ENCODE measurements around the gene FBXO48.

FBXO48 gene

DNA sequence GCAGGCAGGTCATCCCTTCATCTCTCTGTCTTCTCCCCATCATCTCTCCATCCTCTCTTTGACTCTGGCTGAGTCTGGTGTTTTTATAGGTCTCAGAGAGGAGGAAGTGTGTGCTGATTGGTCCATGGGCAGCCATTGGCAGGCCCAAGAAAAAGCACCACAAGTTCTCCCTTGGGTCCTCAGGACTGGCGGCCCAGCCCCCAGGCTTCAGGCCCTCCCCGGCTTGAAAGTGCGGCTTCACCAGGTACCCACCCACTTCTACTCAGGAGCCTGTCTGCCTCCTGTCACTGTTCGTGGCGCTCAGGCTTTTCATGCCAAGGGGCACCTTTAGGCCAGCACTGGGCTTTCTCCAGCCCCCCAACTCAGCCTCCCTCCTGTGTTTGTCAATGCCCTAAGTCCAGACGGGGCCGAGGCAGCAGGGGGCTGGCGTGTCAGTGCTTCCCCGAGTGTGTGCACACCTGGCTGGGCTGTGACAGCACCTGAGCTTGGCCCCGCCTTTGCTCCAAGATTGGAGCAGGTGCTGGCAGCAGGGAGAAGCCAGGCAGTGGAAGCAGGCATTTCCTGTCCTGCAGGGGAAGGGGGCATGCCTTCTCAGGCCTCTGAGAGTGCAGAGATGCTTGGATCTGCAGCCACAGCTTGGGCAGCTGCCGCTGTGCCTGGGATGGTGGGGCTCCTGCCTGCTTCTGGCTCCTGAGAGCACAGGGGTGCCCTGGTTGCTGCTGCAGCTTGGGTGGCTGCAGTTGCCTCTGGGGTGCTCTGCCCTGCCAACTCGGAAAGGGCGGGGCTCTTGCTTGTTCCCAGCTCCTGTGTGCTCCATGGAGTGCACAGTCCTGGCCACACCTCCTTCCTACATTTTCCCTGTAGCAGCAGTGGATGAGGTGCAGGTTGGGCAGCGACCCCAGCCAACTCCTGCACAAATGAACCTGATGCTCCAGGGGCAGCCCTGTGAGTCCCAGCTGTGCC is 34.1 kb downstream of the FBXO48 start:
- no peaks in the 10 kb centered on the region for H3K36me3 ChIP-seq (ENCODE audit: control insufficient read depth in 1 of 2, insufficient read depth in 2 of 2, low read length in 2 of 2)
- H3K4me3 ChIP-seq (ENCODE audit: low read depth in 1 of 2, low read length in 2 of 2) = no peak overlapping the region
- H3K27ac ChIP-seq (ENCODE audit: low read length) = no peak overlapping the region
- no peaks in the 10 kb centered on the region for H3K9me3 ChIP-seq (ENCODE audit: control insufficient read depth in 1 of 2, low read length in 2 of 2)
- peaks cover 0 to 4% of the 10 kb centered on the region in 2 donors for H3K4me1 ChIP-seq (ENCODE audit: control insufficient read depth in 1 of 2, insufficient read depth in 2 of 2, low read length in 2 of 2)
- no peaks in the 10 kb centered on the region for H3K27me3 ChIP-seq (ENCODE audit: low read depth, low read length)

DNA sequence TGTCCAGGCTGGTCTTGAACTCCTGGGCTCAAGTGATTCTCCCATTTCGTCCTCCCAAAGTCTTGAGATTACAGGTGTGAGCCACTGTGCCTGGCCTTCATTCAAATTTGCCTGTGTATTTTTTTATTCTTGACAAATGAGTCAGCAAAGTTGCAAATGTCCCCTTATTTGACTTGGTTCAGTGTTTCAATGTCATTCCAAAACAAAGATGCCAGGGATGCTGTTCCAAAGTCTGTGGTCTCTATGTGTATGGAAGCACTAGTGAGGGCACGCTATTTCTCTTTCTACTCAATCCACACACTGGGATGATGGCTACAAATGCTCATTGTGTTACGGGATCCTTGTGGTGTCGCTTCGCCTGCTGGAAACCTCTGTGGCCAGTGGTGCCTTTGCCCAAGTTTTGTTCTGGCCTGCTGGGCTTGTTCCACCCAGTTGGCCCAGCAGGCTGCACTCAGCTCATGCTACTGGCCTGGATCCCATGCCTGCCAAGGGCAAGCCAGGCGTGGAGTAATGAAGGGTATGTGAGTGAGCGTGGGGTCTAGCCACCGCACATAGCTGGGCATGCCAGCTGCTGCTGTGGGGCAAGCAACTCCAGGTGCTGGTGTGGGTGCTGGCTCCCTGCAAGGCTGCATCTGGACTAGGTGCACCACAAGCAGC is 35.6 kb downstream of the FBXO48 start:
- Histone ChIP-seq H3K27me3 (ENCODE audit: low read depth, low read length) (no peaks in the 10 kb centered on the region), H3K36me3 (ENCODE audit: control insufficient read depth in 1 of 2, insufficient read depth in 2 of 2, low read length in 2 of 2) (no peaks in the 10 kb centered on the region), H3K27ac (ENCODE audit: low read length) (no peak overlapping the region), H3K4me3 (ENCODE audit: low read depth in 1 of 2, low read length in 2 of 2) (no peak overlapping the region), H3K9me3 (ENCODE audit: control insufficient read depth in 1 of 2, low read length in 2 of 2) (no peaks in the 10 kb centered on the region), H3K4me1 (ENCODE audit: control insufficient read depth in 1 of 2, insufficient read depth in 2 of 2, low read length in 2 of 2) (peaks cover 0 to 7% of the 10 kb centered on the region in 2 donors)

DNA sequence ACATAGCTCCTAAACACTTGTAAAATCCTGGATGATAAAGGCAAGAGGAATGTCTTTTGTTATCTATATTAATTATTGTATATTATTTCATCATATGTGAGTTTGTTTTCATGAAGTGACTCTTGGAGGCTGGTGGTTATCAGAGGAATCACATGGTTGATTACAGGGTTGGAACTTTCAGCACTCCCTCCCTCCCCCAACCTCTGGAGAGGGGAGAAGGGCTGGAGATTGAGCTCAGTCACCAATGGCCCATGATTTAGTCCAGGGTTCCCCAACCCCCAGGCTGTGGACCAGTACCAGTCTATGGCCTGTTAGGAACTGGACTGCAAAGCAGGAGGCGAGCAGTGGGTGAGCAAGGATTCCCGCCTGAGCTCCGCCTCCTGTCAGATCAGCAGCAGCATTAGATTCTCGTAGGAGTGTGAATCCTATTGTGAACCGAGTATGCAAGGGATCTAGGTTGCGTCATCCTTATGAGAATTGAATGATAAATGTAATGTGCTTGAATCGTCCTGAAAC is 37.7 kb downstream of the FBXO48 start:
- Histone ChIP-seq H3K27ac (ENCODE audit: low read length) (no peak overlapping the region), H3K9me3 (ENCODE audit: control insufficient read depth in 1 of 2, low read length in 2 of 2) (no peaks in the 10 kb centered on the region), H3K4me1 (ENCODE audit: control insufficient read depth in 1 of 2, insufficient read depth in 2 of 2, low read length in 2 of 2) (peaks cover 0 to 7% of the 10 kb centered on the region in 2 donors), H3K36me3 (ENCODE audit: control insufficient read depth in 1 of 2, insufficient read depth in 2 of 2, low read length in 2 of 2) (no peaks in the 10 kb centered on the region), H3K27me3 (ENCODE audit: low read depth, low read length) (no peaks in the 10 kb centered on the region), H3K4me3 (ENCODE audit: low read depth in 1 of 2, low read length in 2 of 2) (no peak overlapping the region)

DNA sequence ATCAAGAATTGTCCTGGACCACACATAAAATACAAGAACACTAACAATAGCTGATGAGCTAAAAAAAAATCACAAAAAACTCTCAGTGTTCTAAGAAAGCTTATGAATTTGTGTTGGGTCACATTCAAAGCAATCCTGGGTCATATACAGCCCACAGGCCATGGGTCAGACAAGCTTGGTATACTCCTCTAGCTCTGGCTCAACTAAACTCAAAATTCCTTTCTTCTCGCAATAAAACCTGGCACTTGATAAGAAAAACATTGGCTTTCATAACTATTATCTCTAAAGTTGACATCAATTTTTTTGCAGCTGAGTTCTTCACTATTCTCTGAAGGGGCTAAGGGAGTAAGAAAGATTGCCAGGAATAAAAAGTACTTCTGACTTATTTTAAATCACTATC is 38.3 kb downstream of the FBXO48 start:
- Histone ChIP-seq H3K27ac (ENCODE audit: low read length) (no peak overlapping the region), H3K9me3 (ENCODE audit: control insufficient read depth in 1 of 2, low read length in 2 of 2) (no peaks in the 10 kb centered on the region), H3K27me3 (ENCODE audit: low read depth, low read length) (no peaks in the 10 kb centered on the region), H3K4me3 (ENCODE audit: low read depth in 1 of 2, low read length in 2 of 2) (no peak overlapping the region), H3K4me1 (ENCODE audit: control insufficient read depth in 1 of 2, insufficient read depth in 2 of 2, low read length in 2 of 2) (peaks cover 0 to 7% of the 10 kb centered on the region in 2 donors), H3K36me3 (ENCODE audit: control insufficient read depth in 1 of 2, insufficient read depth in 2 of 2, low read length in 2 of 2) (no peaks in the 10 kb centered on the region)

DNA sequence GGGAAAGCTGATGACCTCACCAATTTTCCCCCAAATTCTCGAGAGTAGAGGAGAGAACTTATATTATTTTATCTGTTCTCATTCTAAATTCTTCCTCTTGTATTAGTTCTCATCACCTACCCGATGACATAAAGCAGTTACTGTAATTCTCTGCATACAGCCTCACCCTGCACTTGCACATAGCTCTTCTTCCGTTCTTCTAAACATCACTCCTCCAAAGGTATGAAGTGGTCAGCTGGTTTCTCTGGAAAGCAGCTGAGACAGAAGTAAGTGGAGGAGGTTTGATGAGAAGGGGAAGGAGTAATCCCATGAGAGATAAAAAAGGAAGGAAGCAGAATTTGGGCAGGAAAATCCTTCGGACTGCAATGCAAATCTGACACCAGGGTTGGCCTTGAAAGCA is 39.0 kb downstream of the FBXO48 start:
- Histone ChIP-seq H3K36me3 (ENCODE audit: control insufficient read depth in 1 of 2, insufficient read depth in 2 of 2, low read length in 2 of 2) (no peaks in the 10 kb centered on the region), H3K9me3 (ENCODE audit: control insufficient read depth in 1 of 2, low read length in 2 of 2) (no peaks in the 10 kb centered on the region), H3K27me3 (ENCODE audit: low read depth, low read length) (no peaks in the 10 kb centered on the region), H3K4me1 (ENCODE audit: control insufficient read depth in 1 of 2, insufficient read depth in 2 of 2, low read length in 2 of 2) (peaks cover 0 to 7% of the 10 kb centered on the region in 2 donors), H3K27ac (ENCODE audit: low read length) (no peak overlapping the region), H3K4me3 (ENCODE audit: low read depth in 1 of 2, low read length in 2 of 2) (no peak overlapping the region)

DNA sequence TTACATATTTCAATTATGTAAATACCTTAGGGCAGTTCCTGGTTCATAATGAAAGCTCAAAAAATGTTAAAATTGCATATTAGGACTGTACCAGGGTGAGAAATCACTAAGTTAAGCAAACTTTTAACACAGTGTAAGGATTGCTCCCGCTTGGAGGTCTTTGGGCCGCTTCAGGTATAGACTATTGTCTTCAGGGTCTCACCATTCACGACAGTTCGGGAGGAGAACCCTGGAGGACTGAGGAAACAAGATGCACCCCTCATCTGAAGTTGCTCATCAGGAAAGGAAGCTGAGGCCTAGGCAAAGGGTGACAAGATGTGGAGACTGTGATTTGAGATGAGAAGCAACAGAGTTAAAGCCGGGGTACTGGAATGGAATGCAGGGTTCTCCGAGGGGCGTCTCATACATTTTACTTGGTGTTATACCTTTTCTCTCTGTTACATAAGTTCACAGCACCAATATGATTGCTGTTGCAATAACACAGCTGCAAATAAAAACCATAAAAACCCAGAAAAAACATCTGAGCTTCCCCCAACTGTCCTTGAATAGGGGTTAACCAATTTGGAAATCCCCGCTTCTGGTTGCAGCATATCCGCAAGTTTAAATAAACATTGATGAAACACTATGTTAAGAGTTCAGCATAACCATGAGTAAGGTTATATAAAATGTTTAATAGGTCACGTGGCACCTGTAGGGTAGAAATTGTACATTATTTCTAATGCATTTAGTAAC is 40.1 kb downstream of the FBXO48 start:
- Histone ChIP-seq H3K9me3 (ENCODE audit: control insufficient read depth in 1 of 2, low read length in 2 of 2) (no peaks in the 10 kb centered on the region), H3K27me3 (ENCODE audit: low read depth, low read length) (no peaks in the 10 kb centered on the region), H3K4me3 (ENCODE audit: low read depth in 1 of 2, low read length in 2 of 2) (no peak overlapping the region), H3K36me3 (ENCODE audit: control insufficient read depth in 1 of 2, insufficient read depth in 2 of 2, low read length in 2 of 2) (no peaks in the 10 kb centered on the region), H3K4me1 (ENCODE audit: control insufficient read depth in 1 of 2, insufficient read depth in 2 of 2, low read length in 2 of 2) (peaks cover 0 to 7% of the 10 kb centered on the region in 2 donors), H3K27ac (ENCODE audit: low read length) (no peak overlapping the region)

DNA sequence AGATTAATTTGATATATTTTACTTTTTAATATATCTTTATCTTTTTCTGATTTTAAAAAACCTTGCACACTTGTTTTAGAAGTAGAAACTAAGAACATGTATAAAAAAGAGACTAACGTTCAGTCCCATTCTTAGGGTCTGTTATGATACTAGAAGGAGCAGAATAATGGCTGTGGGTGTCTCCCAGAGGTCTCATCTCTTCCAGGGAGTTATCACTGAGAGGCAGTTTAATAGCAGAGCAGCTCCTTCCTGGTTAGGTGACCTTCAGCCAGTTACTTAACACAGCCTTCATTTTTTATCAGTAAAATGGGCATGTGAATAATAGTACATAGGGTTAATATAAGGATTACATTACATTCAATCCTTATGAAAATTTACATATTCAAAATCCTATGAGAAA is 40.6 kb downstream of the FBXO48 start:
- Histone ChIP-seq H3K27me3 (ENCODE audit: low read depth, low read length) (no peaks in the 10 kb centered on the region), H3K36me3 (ENCODE audit: control insufficient read depth in 1 of 2, insufficient read depth in 2 of 2, low read length in 2 of 2) (no peaks in the 10 kb centered on the region), H3K27ac (ENCODE audit: low read length) (no peak overlapping the region), H3K4me1 (ENCODE audit: control insufficient read depth in 1 of 2, insufficient read depth in 2 of 2, low read length in 2 of 2) (peaks cover 0 to 7% of the 10 kb centered on the region in 2 donors), H3K4me3 (ENCODE audit: low read depth in 1 of 2, low read length in 2 of 2) (no peak overlapping the region), H3K9me3 (ENCODE audit: control insufficient read depth in 1 of 2, low read length in 2 of 2) (no peaks in the 10 kb centered on the region)

DNA sequence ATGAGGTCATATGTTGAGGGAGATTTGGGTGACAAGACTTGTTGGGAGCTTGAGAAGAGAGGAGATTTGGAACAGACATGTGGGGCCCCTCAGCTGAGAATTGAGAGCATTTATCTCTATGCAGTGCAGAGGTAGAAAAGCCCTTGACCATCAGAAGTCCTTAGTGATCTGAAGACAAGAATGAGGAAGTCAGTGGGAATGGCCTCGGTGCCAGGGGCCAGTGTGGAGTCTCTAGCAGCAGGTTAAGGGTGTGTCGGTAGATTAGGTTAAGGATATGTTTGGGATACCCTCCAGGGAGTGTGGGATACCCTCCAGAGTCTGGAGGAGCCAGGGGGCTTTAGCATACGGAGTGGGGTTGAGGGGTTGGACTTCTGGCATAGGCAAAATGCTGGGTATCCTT is 41.6 kb downstream of the FBXO48 start:
- no peaks in the 10 kb centered on the region for H3K9me3 ChIP-seq (ENCODE audit: control insufficient read depth in 1 of 2, low read length in 2 of 2)
- peaks cover 0 to 7% of the 10 kb centered on the region in 2 donors for H3K4me1 ChIP-seq (ENCODE audit: control insufficient read depth in 1 of 2, insufficient read depth in 2 of 2, low read length in 2 of 2)
- H3K36me3 ChIP-seq (ENCODE audit: control insufficient read depth in 1 of 2, insufficient read depth in 2 of 2, low read length in 2 of 2) = no peaks in the 10 kb centered on the region
- H3K27ac ChIP-seq (ENCODE audit: low read length) = no peak overlapping the region
- H3K4me3 ChIP-seq (ENCODE audit: low read depth in 1 of 2, low read length in 2 of 2) = no peak overlapping the region
- no peaks in the 10 kb centered on the region for H3K27me3 ChIP-seq (ENCODE audit: low read depth, low read length)

DNA sequence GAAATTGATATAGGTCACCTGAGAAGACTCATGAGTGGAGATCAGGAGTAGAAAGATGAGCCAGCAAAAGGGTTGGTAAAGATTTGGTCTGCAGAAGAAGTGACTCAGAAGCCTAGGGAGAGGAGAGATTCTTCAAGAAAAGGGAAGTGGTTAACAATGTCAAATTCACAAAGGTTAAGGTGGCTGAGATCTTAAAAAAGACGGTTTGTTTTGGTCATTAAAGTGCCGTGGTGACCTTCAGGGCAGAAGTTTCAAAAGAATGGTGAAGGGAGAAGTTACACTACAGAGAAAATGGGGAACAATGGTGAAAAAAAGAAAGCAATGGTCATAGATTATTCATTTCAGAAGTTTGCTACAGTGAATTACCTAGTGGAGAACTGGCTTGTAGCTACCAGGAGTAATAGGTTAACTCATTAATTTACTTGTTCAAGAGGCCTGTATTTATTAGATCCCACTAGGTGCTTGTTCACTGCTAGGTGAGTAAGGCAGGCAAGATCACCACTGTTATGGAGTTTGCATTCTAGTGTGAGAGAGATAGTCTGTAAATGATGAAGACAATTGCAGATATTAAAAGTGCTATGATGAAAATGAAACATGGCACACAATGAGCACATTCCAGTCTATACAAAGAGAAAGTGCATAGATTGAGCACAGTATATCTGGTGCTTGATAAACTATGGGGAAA is 43.0 kb downstream of the FBXO48 start:
- Histone ChIP-seq H3K9me3 (ENCODE audit: control insufficient read depth in 1 of 2, low read length in 2 of 2) (no peaks in the 10 kb centered on the region), H3K27me3 (ENCODE audit: low read depth, low read length) (no peaks in the 10 kb centered on the region), H3K4me1 (ENCODE audit: control insufficient read depth in 1 of 2, insufficient read depth in 2 of 2, low read length in 2 of 2) (peaks cover 0 to 7% of the 10 kb centered on the region in 2 donors), H3K27ac (ENCODE audit: low read length) (no peak overlapping the region), H3K36me3 (ENCODE audit: control insufficient read depth in 1 of 2, insufficient read depth in 2 of 2, low read length in 2 of 2) (no peaks in the 10 kb centered on the region), H3K4me3 (ENCODE audit: low read depth in 1 of 2, low read length in 2 of 2) (no peak overlapping the region)

DNA sequence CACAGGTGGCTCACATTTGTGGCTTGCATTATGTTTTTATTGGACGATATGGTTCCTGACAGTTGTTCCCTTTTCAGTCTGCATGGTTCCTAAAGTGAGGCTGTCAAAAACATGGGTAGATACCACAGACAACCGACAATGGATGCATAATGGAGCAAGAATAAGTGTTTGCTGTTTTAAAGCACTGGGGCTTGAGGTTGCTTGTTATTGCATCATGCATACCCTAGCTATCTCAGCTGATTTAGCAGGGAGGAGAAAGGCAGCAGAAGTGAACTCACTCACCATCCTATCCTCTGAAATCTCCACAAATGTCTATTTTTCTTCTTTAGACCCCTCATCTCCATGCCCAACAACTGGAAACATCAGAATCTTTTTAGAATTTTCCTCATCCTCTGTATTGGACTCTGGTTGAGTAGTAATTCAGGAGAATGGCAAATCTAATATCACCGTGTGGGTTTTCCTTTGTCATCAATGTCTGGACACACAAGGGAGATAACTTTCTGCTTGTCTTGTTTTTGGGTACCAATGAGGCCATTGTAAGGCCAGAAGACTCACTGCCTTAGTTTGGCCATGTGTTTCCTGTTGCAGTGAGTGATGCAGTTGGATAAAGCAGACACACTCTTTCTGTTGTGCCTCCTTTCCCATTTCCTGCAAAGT is 46.7 kb downstream of the FBXO48 start:
- no peak overlapping the region for H3K27ac ChIP-seq (ENCODE audit: low read length)
- H3K36me3 ChIP-seq (ENCODE audit: control insufficient read depth in 1 of 2, insufficient read depth in 2 of 2, low read length in 2 of 2) = no peaks in the 10 kb centered on the region
- H3K4me1 ChIP-seq (ENCODE audit: control insufficient read depth in 1 of 2, insufficient read depth in 2 of 2, low read length in 2 of 2) = no peaks in the 10 kb centered on the region
- no peaks in the 10 kb centered on the region for H3K9me3 ChIP-seq (ENCODE audit: control insufficient read depth in 1 of 2, low read length in 2 of 2)
- H3K27me3 ChIP-seq (ENCODE audit: low read depth, low read length) = no peaks in the 10 kb centered on the region
- H3K4me3 ChIP-seq (ENCODE audit: low read depth in 1 of 2, low read length in 2 of 2) = no peak overlapping the region
